UCSD-AML1 (cell line): ENCODE results near the gene CUL9.
A peak's percentile ranks its signal among the peaks of the same experiment; 100 is the strongest.

Source experiments
- DNase-seq: peaks from one replicate; lab custom pipeline; 2025; ENCODE audit not compliant: unreplicated experiment; lab: John Stamatoyannopoulos, UW

Gene CUL9

DNA sequence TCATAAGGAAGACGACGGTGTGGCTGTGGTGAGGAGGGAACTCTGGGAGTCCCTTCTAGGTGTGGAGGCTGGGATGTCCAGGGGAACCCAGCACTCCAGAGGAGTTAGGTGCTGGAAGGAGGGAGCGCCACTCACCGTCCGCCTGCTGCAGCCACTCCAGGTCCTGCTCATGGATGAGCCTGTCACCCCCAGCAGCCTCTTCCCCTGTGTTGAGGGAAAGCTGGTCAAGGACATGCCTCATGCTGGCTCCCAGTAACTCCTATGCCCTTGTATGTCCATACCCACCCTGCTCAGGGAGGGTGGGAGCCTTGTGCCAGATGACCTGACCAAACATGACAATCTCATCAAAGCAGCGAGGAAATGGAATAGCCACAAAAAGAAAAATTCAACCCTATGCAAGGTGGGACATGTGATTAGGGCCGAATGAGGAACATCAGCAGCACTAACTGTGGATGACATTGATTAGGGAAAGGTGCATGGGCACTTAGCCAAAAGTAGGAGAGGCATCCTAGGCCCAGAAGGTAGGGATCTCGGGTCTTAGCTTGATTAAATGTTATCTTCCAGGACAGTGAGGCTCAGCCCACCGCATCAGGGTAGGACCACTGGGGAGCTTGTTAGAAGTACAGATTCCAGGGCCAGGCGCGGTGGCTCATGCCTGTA is 44.3 kb downstream of the CUL9 start:
- DNase-seq = no peak

DNA sequence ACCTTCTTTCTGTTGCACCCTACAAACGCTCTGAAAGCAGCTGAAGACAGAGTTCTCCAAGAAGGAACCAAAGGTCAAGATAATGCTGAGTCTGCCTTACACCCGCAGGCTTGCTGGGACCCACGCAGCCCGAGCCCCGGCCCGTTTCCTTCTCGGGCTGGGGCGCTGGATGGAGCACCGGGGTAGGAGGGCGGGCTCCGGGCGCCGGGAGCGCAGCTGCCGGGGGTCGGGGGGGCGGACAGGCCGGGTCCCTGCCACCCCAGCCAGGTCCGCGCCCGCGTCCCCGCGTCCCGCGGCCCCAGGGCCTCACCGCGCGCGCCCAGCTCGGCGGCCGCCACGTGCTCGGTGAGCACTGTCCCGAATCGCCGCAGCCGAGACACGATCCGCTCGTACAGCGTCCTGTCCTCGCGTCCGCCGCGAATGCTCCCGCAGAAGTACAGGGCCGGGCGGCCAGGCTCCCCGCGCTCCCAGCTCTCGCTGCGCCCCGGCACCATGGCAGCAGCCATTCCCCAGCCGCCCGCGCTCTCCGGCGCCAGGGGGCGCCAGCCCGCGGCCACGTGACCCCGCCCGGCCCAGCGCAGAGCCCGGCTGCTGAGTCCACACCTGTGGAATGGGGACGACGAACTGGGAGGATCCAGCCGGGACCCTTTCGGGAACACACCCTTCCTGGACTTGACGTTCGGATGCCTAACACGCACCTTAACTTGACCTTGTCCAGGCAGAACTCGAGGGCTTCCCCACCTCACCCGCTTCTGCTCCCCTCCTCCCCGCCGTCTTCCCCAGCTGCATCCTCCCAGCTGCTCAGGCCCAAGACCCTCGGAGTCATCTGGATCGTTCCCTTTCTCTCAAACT is 47.2 kb downstream of the CUL9 start, which contains the start of gene DNPH1:
DNPH1 (minus strand) TSS at position 531 of the 852 bp plus-strand sequence; CDS start at position 506, 25 bp downstream.
- peak; percentile 80 for DNase-seq

DNA sequence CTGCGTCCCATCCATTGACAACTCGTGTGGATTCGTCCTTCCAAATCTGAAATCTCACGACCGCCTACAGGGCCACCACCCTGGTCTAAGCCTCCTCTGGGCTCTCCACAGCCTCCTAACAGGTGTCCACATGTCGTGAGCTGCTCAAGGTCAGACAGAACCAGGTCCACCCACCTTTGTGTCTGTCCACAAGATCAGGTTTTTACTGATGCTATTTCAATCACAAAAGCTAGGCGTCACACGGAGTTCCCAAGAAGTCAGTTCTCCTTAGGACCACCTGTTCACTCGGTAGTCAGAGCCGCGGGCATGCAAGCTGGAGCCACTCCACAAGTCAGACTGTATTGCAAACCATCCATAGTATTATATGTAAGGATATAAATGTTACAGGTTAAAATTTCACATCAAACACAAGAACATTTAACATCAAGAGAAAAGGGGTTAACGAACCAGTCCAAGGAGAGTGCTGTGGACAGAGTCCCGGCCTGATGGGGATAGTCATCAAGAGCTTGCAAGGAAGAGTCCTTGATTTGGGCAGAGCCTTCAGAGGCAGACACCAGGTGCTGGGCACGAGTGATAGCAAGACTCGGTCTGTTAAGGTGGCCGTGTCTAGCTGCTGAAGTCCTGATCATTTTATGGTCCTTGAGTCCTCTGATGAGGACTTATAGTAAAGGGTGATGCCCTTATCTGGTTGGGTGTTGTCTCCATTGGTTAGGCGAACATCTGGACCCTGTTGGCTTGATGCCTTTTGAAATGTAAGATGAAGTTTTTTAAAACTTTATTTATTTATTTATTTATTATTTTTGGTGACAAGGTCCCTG is 48.0 kb downstream of the CUL9 start:
- DNase-seq = no peak

DNA sequence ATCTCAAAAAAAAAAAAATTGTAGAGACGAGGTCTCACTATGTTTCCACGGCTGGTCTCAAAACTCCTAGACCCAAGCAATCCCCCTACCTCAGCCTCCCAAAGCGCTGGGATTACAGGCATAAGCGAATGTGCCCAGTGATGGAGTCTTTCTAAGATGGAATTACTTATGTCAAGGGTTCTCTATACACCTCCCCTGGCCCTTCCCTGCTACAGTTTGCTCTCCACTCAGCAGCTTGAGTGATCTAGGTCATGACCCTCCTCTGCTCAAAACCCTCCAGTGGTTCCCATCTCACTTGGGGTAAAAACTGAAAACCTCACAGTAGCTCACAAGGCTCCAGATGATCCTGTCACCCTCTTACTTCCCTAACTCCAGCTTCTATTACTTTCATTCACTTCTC is 49.1 kb downstream of the CUL9 start:
- no peak for DNase-seq

DNA sequence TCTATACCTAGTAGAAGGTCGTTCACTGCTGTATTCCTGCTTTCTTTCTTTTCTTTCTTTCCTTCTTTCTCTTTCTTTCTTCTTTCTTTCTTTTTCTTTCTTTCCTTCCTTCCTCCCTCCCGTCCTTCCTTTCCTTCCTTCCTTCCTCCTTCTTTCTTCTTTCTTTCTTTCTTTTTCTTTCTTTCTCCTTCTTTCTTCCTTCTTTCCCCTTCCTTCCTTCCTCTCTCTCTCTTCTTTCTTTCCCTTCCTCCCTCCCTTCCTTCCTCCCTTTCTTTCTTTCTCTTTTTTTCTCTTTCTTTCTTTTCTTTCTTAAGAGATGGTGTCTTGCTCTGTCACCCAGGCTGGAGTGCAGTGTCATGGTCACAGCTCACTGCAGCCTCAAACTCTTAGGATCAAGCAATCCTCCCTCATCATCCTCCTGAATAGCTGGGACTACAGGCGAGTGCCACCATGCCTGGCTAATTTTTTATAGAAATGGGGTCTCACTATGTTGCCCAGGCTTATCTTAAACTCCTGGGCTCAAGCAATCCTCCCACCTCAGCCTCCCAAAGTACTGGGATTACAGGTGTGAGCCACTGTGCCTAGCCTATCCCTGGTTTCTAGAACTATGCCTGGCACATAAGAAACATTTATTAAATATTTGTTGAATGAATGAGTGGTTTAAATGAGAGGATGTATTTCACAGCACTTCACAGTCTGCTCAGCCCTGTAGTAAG is 49.9 kb downstream of the CUL9 start:
- no peak for DNase-seq

DNA sequence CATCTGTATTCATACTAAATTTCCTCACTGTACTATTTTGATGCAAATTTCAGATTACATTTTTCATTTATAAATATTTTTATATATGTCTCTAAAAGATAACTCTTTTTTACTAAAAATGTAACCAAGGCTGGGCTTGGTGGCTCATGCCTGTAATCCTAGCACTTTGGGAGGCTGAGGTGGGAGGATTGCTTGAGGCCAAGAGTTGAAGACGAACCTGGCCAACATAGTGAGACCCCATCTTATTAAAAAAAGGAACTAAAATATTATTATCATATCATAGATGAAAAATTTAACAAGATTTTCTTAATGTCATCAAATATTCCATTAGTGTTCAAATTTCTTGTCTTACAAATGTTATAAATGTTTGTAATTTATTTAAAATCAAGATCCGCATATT is 53.8 kb downstream of the CUL9 start:
- no peak for DNase-seq

DNA sequence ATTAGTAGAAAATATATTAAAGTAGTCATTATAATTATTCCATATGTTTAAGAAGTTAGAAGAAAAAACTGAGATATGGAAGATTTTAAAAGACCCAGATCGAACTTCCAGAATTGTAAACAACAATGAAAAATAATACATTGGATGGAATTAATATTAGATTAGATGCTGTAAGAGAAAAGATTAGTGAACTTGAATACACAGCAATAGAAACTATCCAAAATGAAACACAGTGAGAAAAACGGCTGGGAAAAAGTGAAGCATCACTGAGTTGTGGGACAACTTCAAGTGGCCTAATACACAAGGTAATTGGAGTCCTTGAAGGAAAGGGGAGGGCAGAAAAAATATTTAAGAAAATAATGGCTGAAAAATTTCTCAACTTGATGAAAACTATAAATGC is 57.1 kb downstream of the CUL9 start:
- no peak for DNase-seq

DNA sequence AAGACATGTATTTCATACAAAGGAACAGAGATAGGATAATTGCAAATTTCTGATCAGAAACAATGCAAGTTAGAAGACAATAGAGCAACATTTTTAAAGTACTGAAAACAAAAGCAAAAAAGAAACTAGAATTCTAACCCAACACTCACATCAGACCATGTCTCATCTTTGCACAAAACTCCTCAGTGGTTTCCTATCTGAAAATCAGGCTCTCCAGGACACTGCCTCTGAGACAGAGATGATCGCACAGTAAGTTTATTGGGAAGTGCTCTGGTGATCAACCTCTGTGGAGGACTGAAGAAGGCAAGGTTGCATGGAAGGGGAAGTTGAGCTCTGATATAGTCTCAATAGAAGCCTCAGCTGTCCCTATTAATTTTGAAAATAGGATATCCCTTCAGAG is 59.0 kb downstream of the CUL9 start:
- no peak for DNase-seq

DNA sequence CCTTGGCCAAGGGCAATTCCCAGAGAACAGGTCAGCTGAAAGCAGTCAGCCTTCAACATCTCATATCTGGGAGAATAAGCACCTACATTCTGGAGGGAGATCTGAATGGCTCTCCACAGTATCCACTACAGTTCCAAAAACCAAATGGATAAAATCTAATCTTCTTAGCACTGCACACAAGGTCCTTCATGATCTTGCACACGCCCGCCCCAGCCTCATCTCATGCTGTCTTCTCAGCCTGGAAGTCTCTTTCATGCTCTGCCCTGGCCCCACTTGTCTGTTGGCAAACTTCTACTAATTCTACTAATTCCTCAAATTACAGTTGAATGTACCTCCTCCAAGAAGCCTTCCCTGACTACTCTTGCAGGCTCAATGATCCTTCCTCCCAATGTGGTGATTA is 59.5 kb downstream of the CUL9 start:
- no peak for DNase-seq

DNA sequence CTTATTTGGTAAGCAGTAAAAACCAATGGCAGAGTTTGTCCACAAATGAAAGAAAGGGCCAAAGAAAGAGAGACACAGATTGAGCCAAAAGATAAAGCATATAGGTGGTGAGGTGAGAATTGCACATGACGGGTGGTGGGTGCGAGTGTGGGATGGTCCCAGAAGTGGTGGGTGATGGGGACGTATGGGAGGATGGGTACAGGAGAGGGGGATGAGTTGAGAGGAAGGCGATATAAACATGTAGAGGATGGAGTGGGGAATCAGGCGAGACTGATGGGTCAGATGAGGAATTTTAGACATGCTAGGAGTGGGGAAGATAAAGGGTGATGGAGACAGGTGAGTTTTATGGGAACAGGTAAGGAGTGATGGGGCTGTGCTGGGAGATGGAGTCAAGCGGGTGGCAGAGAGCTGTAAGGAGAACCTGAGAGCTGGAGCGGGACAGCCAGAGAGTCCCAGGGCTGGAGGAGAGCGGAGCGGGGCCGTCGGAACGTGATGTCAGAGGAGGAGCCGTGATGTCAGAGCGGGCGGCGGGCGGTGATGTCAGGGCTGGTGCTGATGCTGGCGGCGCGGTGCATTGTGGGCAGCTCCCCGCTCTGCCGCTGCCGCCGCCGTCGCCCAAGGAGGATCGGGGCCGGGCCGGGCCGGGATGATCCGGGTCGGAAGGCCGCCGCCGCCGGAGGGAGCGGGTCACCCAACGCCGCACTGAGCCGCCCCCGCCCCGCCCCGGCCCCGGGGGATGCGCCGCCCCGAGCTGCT is 61.1 kb downstream of the CUL9 start, which contains the start of gene TTBK1:
TTBK1 (plus strand) TSS at position 574 of the 756 bp plus-strand sequence. CDS start 3,180 bp downstream, outside the sequence.
- DNase-seq = no peak

DNA sequence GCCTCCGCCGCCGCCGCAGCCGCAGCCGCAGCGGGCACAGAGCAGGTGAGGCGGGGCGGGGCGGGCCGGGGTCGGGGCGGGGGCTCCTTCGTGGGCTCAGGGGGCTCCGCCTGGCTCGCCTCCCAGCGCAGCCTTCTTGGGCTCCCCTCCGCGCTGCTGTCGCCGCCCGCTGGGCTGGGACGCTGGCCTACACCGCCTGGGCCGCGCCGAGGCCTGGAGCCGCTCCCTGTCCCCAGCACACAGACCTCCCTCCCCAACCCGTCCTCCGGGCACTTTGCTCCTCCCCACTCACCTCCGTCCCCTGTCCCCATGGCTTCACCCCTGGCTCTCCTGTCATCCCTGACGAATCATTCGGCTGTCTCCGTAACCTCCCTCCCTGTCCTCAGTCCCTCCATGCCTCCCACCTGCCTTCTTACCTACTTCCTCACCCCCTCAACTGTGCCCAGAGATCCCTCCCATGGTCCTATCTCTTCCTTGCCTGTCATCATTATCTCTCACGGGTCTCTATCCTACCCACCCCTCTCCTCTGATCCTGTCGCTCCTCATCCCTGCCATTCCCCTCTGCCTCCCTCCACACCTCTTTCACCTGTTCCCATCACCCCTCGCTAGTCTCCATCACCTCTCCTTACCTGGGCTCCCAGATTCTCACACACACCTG is 61.8 kb downstream of the CUL9 start:
- no peak for DNase-seq

DNA sequence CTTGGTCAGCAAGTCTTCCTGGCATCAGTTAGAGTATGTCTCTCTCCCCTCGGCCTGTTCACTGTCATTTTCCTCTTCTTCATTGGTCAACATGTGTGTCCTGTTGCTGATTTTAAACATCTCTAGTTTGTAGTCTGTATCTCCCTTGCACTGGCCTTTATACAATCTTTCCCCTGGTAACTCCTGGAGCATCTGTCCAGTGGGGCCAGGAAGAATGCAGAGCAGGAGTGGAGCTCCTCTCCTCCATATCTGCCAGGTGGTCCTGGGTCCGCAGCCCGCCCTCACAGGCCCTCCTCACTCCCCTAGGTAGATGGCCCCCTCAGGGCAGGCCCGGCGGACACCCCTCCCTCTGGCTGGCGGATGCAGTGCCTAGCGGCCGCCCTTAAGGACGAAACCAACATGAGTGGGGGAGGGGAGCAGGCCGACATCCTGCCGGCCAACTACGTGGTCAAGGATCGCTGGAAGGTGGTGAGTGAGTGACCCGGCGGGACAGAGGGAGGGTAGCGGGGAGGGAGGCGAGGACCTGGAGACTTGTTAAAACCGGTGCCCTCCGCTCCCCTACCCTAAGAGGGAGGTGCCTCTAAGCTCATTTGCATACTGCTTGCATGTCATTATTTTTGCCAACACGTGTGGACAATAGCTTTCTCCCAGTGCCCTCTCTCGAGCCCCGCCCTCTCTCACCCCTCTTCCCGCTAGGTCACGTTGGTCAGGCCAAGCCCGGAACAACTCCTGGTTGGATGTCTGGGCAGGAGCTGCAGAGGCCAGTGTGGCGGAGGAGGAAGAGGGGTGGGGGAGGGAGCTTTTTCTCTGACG is 64.5 kb downstream of the CUL9 start:
- DNase-seq = no peak

DNA sequence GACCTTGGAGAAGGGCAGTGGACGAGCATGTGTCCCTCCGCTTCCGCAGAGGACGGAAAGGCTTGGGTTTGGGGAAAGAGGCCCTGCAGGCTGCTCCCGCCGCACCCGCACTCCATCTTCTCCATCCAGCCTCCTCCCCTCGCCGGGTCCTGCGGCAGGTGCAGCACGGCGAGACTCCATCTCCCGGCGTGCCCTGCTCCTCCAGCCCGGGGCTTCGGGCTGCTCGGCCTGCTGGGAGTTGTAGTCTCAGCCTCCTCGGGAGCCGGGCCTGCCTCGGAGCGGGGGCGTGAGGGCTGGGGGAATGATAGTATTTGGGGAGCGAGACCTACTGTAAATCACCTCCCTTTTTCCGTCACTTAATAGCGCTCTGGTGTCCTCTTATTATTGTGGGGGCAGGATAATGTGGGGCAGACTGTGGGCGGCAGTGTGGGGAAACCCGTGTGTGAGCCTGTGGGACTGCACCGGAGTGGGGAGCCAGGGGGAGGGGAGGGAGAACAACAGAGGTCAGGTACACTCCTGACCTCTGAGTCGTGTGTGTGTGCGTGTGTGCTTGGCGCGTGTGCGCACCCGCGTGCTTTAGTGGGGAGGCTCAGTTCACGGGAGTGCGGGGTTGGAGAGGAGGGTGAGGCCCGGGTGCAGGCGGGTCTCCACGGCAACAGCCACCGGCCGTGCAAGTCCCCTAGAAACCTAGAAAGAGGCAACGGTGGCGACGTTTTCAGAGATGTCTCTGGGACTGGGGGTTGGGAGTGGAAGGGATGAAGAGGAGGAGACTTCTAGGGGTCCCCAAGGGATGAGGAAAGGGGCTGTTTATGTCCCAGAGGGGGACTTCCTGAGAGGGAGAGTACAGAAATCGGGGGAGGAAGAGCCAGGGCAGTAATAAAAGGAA is 65.4 kb downstream of the CUL9 start:
- peak; percentile 66 for DNase-seq

DNA sequence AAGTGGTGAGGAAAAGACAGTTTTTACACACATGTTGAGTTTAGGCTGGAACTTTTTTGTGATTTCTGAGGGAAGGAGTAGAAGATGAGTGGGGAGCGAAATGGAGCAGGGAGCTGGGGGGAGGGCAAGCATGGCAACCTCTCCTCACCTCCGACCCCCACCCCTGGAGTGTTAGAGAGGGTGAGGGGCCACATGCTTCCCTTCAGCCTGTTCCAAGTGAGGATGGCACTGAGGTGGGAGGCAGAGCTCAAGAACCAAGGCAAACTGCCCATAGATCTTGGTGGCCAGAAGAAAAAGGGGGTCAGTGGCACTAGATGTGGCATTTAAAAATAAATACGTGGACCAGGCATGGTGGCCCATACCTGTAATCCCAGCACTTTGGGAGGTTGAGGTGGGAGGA is 66.1 kb downstream of the CUL9 start:
- DNase-seq = no peak

DNA sequence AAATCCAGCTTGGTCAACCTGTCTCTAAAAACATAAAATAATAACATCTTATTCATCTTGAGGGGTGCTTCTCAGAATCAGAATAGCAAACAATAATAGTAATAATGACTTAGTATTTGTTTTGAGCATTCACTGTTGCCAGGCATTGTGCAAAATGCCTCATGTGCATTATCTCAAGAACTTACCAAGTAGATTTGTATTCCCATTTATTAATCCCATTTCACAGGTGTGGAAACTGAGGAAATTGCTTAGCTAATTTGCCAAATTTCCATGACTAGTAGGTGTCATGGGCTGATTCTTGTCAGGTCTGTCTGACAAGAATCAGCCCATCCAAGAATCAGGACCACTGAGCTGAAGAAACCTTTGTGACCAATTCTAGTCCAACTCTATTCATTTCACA is 66.8 kb downstream of the CUL9 start:
- no peak for DNase-seq

DNA sequence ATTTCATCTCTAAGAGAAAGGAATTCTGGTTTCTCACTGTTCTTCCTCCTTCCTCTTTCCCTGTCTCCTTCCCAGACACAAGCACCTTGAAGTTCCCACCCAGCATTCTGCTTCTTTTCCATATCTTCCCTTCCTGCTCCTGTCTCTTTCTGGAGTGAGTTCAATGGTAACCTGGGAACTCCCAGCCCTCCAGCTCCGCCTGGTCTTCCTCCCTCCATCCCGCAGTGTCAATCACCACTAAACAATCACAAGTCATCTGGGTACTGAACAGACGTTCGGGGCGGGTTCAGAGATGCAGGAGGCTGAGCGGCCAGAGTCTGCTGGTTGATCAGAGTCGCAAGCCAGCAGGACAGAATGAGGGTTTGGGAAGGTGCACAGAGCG is 69.0 kb downstream of the CUL9 start:
- DNase-seq = no peak

DNA sequence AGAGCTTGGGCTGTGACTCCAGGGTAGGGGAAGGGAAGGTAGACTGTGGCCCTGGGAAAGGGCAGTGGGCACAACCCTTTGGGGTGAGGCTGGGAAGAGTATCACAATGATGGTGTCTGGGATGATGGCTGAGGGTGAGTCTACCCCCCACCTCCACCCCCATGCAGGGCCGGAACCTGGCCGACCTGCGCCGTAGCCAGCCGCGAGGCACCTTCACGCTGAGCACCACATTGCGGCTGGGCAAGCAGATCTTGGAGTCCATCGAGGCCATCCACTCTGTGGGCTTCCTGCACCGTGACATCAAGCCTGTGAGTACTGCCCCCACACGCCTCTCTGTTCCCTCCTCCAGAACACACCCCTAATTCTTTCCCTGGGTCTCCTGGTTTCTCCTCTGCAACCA is 71.4 kb downstream of the CUL9 start:
- DNase-seq = no peak
